ENCODE data around the gene FGGY.
A peak's percentile ranks its signal among the peaks of the same experiment; 100 is the strongest.
"Not testable (repeated sequence)": the region's sequence is repeated elsewhere in the genome, so short reads cannot be mapped to it uniquely, and the experiment has no call there.

The FGGY gene

GRCh38 chr1:59288046-59288445, 8.8 kb upstream of the FGGY start:
- DNase-seq (ENCODE audit: low spot score), result no peak

- no peak for DNase-seq (ENCODE audit: low spot score)
Measured at GRCh38 chr1:59289570-59289969, 7.3 kb upstream of the FGGY start.

- DNase-seq (ENCODE audit: low spot score), result peak; percentile 41
Measured at GRCh38 chr1:59290193-59290949, 6.5 kb upstream of the FGGY start.

GRCh38 chr1:59291561-59291960, 5.3 kb upstream of the FGGY start:
- no peak for DNase-seq (ENCODE audit: low spot score)

- peak; percentile 69 for DNase-seq (ENCODE audit: low spot score)
Measured at GRCh38 chr1:59292562-59292961, 4.3 kb upstream of the FGGY start.

- no peak for DNase-seq (ENCODE audit: low spot score)
Measured at GRCh38 chr1:59293206-59293605, 3.7 kb upstream of the FGGY start.

- DNase-seq (ENCODE audit: low spot score), result no peak
Measured at GRCh38 chr1:59293849-59294248, 3.0 kb upstream of the FGGY start.

GRCh38 chr1:59294423-59294822, 2.5 kb upstream of the FGGY start:
- no peak for DNase-seq (ENCODE audit: low spot score)

- DNase-seq (ENCODE audit: low spot score), result no peak
Measured at GRCh38 chr1:59295618-59296017, 1.3 kb upstream of the FGGY start.

GRCh38 chr1:59298026-59298583, 1.2 kb downstream of the FGGY start:
- DNase-seq (ENCODE audit: low spot score), result no peak

- DNase-seq (ENCODE audit: low spot score), result no peak
Measured at GRCh38 chr1:59298710-59299346, 1.9 kb downstream of the FGGY start.

GRCh38 chr1:59299670-59300069, 2.8 kb downstream of the FGGY start:
- DNase-seq (ENCODE audit: low spot score), result not testable (repeated sequence)

GRCh38 chr1:59302297-59302696, 5.4 kb downstream of the FGGY start:
- DNase-seq (ENCODE audit: low spot score), result no peak

GRCh38 chr1:59302871-59303270, 6.0 kb downstream of the FGGY start:
- no peak for DNase-seq (ENCODE audit: low spot score)

- DNase-seq (ENCODE audit: low spot score), result no peak
Measured at GRCh38 chr1:59305188-59305587, 8.3 kb downstream of the FGGY start.

GRCh38 chr1:59307591-59307990, 10.7 kb downstream of the FGGY start:
- no peak for DNase-seq (ENCODE audit: low spot score)

GRCh38 chr1:59308839-59309238, 11.9 kb downstream of the FGGY start:
- no peak for DNase-seq (ENCODE audit: low spot score)

- no peak for DNase-seq (ENCODE audit: low spot score)
Measured at GRCh38 chr1:59309392-59309791, 12.5 kb downstream of the FGGY start.

- DNase-seq (ENCODE audit: low spot score), result no peak
Measured at GRCh38 chr1:59309795-59310548, 13.1 kb downstream of the FGGY start.

GRCh38 chr1:59310549-59311250, 13.8 kb downstream of the FGGY start:
- no peak for DNase-seq (ENCODE audit: low spot score)

- DNase-seq (ENCODE audit: low spot score), result no peak
Measured at GRCh38 chr1:59314776-59315528, 18.1 kb downstream of the FGGY start.

Data from HuH-7.5 (cell line).